ENCODE measurements around the gene NRIP3. TPM values are rescaled to one million over a fixed set of nuclear protein-coding genes. Genes with fewer than 3 reads are reported as not detected.
"Not testable (repeated sequence)": the region's sequence is repeated elsewhere in the genome, so short reads cannot be mapped to it uniquely, and the experiment has no call there.

Gene NRIP3
- total RNA-seq, 1 experiment from 2014 or later = 2.1 TPM

GRCh38 chr11:8985462-8985861 is 18.3 kb downstream of the NRIP3 start:
- Histone ChIP-seq H4K20me1 (ENCODE audit: insufficient read depth) (no peaks in the 10 kb centered on the region), H3K79me2 (ENCODE audit: low read depth) (no peaks in the 10 kb centered on the region), H3K27me3 (ENCODE audit: insufficient read depth, low read depth) (no peaks in the 10 kb centered on the region), H3K9me2 (ENCODE audit: insufficient read depth) (no peaks in the 10 kb centered on the region), H3K27ac (no peak overlapping the region), H3K36me3 (ENCODE audit: low read depth) (no peaks in the 10 kb centered on the region), H2AFZ (no peak overlapping the region), H3K4me3 (no peak overlapping the region), H3K4me1 (replicated peaks; ENCODE audit: insufficient read depth) (peaks cover 11% of the 10 kb centered on the region; the same call in 1 of the 2 replicates), H3K9me3 (ENCODE audit: insufficient read depth, low read depth) (no peaks in the 10 kb centered on the region), H3K4me2 (no peak overlapping the region), H3F3A (ENCODE audit: insufficient read depth, low read depth) (no peaks in the 10 kb centered on the region)
- BruUV-seq (replicated peaks) = no TSS peak
- ChIA-PET CTCF (no interaction called here), POLR2A (ENCODE audit: unreplicated experiment) (no interaction called here)
- intact Hi-C loops (cut with micrococcal nuclease; ENCODE audit: unreplicated experiment) = no loop called here
- DNase-seq = no peak
- TF ChIP-seq EZH2 (IDR thresholded peaks at IDR 0.05; ENCODE audit: low read depth) (no peak), CTCF (conservative IDR thresholded peaks at IDR 0.05) (no peak)

GRCh38 chr11:8983552-8983951 is 20.2 kb downstream of the NRIP3 start:
- Histone ChIP-seq H3K9me2 (ENCODE audit: insufficient read depth) (no peaks in the 10 kb centered on the region), H2AFZ (no peak overlapping the region), H3K9me3 (ENCODE audit: insufficient read depth, low read depth) (no peaks in the 10 kb centered on the region), H3K79me2 (ENCODE audit: low read depth) (no peaks in the 10 kb centered on the region), H3F3A (ENCODE audit: insufficient read depth, low read depth) (no peaks in the 10 kb centered on the region), H3K4me1 (replicated peaks; ENCODE audit: insufficient read depth) (no peaks in the 10 kb centered on the region; the same call in 1 of the 2 replicates), H3K36me3 (ENCODE audit: low read depth) (no peaks in the 10 kb centered on the region), H4K20me1 (ENCODE audit: insufficient read depth) (no peaks in the 10 kb centered on the region), H3K27ac (no peak overlapping the region), H3K4me3 (no peak overlapping the region), H3K27me3 (ENCODE audit: insufficient read depth, low read depth) (no peaks in the 10 kb centered on the region), H3K4me2 (no peak overlapping the region)
- BruUV-seq (replicated peaks) = no TSS peak
- intact Hi-C loops (cut with micrococcal nuclease; ENCODE audit: unreplicated experiment) = no loop called here
- TF ChIP-seq EZH2 (IDR thresholded peaks at IDR 0.05; ENCODE audit: low read depth) = no peak
- no peak for TF ChIP-seq CTCF (conservative IDR thresholded peaks at IDR 0.05)
- ChIA-PET CTCF (no interaction called here), POLR2A (ENCODE audit: unreplicated experiment) (no interaction called here)
- DNase-seq = no peak

GRCh38 chr11:8980485-8980884 is 23.3 kb downstream of the NRIP3 start:
- POLR2A ChIA-PET (ENCODE audit: unreplicated experiment) = no interaction called here
- H3K4me1 ChIP-seq (replicated peaks; ENCODE audit: insufficient read depth) = no peaks in the 10 kb centered on the region
- H3K27ac ChIP-seq = no peak overlapping the region
- no peaks in the 10 kb centered on the region for H3K27me3 ChIP-seq (ENCODE audit: insufficient read depth, low read depth)
- CTCF ChIA-PET = no interaction called here
- TF ChIP-seq CTCF (conservative IDR thresholded peaks at IDR 0.05) = no peak
- TF ChIP-seq EZH2 (IDR thresholded peaks at IDR 0.05; ENCODE audit: low read depth) = no peak
- H3K36me3 ChIP-seq (ENCODE audit: low read depth) = no peaks in the 10 kb centered on the region
- no peaks in the 10 kb centered on the region for H3K9me3 ChIP-seq (ENCODE audit: insufficient read depth, low read depth)
- BruUV-seq (replicated peaks) = no TSS peak
- no peaks in the 10 kb centered on the region for H3K9me2 ChIP-seq (ENCODE audit: insufficient read depth)
- H3K4me2 ChIP-seq = no peak overlapping the region
- no peaks in the 10 kb centered on the region for H3F3A ChIP-seq (ENCODE audit: insufficient read depth, low read depth)
- no peak overlapping the region for H3K4me3 ChIP-seq
- no peaks in the 10 kb centered on the region for H4K20me1 ChIP-seq (ENCODE audit: insufficient read depth)
- intact Hi-C loops (cut with micrococcal nuclease; ENCODE audit: unreplicated experiment) = no loop called here
- no peaks in the 10 kb centered on the region for H3K79me2 ChIP-seq (ENCODE audit: low read depth)
- no peak overlapping the region for H2AFZ ChIP-seq
- no peak for DNase-seq

GRCh38 chr11:8979365-8979764 is 24.4 kb downstream of the NRIP3 start:
- H2AFZ ChIP-seq; H3F3A ChIP-seq (ENCODE audit: insufficient read depth, low read depth); BruUV-seq (replicated peaks); DNase-seq; H4K20me1 ChIP-seq (ENCODE audit: insufficient read depth); H3K27ac ChIP-seq; H3K9me3 ChIP-seq (ENCODE audit: insufficient read depth, low read depth); CTCF ChIA-PET; H3K4me1 ChIP-seq (replicated peaks; ENCODE audit: insufficient read depth); H3K4me2 ChIP-seq; H3K9me2 ChIP-seq (ENCODE audit: insufficient read depth); H3K36me3 ChIP-seq (ENCODE audit: low read depth); H3K4me3 ChIP-seq; intact Hi-C loops (cut with micrococcal nuclease; ENCODE audit: unreplicated experiment); H3K79me2 ChIP-seq (ENCODE audit: low read depth); H3K27me3 ChIP-seq (ENCODE audit: insufficient read depth, low read depth); POLR2A ChIA-PET (ENCODE audit: unreplicated experiment): not testable (repeated sequence)
